Fibroblast of upper back skin (primary cell): ENCODE data around the gene SFMBT1.

Source experiments
- DNase-seq: peaks from one replicate; pipeline ENCODE4 v3.0.0-alpha.2; 2013

Gene SFMBT1

DNA sequence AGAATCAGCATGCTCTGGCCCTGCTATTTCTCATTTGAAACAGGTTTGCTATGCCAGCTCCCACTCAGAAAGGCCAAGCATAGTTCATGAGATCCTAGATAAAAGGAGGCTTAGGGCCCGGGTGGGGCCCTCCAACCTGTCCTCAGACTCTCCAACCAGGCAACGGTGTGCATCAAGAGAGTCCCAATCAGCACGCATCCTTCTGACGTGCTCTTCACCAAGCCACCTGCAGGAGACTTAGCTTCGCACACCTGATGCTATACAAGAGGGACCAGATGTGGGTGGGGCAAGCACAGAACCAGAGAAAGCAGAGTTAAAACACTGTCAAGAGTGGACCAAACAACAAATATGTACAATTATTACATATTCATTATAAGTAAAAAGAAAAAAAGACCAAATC lies 165.8 kb downstream of the SFMBT1 start:
- no peak for DNase-seq

DNA sequence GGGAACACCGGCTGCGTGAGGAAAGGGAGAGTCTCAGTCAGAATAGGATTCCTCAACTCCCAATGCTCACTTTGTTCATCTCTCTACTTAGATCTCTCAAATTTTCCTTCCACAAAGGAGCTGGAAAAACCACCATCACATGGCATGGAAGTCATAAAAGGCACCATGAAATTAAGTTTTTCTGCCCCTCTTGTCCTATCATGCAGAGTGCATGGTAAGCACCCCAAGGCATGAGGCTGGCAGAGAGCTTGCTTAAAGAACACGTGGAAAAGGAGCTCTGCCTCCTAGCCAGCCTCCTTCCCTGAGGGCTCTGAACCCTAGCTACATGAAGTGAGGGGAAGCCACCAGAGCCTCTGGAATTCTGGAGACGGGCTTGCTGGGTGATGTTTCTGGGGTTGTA lies 166.3 kb downstream of the SFMBT1 start:
- no peak for DNase-seq

DNA sequence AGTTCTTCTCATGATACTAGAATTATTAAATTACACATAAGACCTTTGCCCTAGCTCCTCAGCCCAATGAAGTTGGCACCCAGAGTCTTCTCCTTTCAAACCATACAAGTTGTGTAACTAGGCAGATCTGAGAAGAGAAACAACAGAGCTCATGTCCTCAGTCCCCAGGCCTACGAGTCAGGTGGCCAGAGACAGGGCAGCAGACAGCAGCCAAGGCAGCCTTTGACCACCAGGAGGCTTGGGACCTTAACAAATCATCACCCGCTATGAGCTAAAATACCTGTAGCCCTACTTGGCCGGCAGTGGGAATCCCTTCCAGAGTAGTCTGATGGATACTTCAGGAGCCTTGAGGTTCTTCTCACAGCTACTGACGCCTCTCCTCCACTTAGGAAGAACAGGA lies 166.8 kb downstream of the SFMBT1 start:
- no peak for DNase-seq

DNA sequence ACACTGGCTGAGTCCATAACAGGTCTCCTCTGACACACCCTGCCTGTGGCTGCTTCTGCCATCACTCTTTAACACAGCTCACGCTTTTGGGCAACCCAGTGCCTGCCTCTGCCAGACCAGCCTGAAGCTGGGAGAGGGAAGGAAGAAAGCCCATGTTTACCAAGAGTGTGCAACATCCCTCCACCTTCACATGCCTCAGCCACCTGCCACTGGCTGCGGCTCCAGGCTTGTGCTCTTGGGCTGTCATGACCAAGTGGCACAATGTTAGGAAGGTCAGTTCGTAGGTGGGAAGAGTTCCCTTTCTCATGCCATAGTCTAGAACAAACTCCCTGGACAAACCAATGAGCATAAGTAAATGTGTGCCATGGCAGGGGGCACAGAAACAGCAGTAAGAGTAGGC lies 168.8 kb downstream of the SFMBT1 start:
- DNase-seq: no peak

DNA sequence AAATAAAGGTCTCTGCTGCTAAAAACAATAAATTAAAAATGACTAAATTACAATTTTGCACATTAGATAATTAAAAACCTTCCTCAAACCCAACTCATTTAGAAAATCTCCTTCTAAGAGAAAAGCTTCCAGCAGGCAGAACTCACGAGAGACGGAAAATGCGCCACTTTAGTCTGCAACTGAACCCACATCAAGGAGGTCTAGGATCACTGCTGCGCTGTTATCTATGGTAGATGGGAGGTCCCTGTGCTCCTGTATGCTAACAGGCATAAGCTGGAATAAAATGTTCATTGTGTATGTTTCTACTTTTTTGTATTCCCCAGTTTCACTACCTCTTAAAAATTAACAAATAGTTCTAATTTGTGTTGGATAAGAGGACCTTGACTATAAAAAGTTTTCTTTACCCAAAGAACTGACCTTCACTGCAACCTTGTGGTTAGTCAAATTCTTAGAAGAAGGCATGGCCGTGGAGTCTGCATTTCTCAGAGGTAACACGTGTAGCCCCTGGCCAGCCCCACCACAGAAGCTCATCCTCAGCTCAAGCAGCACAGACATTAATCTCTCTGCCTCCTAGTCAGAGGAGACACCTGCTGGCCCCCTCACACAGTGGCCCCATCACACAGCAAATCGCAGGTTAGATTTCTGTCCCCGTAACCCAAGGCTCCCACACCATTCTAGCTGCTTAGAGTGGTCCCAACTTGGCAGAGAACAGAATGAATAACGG lies 170.8 kb downstream of the SFMBT1 start:
- DNase-seq: no peak

DNA sequence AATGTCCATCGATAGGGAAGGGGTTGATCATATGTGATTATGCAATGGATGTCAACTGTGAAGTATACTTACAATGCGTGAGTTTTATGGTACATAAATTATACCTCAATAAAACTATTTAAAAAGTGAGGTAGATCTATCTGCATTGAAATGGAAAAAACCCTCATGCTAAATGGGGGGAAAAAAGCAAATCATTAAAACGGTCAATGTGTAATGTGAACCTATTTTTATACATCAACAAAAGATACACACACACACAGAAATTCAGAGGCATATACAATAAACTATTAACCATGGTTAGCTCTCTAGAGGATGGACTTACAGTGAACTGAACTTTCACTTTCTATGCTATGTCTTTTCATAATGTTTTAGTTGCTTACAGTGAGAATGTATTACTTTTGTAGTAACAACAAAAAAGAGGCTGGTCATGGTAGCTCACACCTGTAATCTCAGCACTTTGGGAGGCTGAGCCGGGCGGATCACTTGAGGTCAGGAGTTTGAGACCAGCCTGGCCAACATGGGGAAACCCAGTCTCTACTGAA lies 171.6 kb downstream of the SFMBT1 start:
- DNase-seq: no peak

DNA sequence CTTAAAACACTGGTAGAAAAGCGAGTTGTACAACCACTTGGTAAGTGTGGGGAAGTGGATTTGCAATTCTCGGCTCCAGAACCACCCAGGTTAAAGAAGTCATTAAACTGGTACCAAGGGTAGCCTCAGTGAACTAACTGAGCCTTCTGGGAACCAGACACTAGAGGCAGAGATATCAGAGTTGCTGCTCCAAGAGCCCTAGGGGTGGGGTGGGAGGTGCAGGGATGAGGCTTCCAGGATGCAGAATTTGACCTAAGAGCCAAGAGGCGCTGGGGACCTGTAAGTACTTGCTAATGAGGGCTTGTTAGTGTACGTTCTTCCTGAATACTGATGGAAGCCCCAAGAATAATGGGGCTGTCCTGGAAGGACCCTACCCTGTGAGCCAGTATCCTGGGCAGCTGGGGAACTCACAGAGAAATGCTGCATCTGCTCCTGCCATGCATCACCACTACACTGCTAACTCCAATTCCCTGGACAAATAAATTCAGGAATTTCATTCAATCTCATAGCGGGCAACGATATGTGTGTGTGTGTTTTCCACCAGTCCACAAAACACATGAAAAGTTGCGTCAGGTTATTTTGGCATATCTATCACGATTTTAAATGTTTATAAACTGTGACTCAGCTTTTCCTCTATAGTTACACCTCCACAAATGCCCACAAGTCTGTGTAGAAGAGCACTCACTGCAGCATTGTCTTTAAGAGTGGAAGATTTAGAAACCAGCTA lies 172.3 kb downstream of the SFMBT1 start:
- peak; percentile 45 for DNase-seq

DNA sequence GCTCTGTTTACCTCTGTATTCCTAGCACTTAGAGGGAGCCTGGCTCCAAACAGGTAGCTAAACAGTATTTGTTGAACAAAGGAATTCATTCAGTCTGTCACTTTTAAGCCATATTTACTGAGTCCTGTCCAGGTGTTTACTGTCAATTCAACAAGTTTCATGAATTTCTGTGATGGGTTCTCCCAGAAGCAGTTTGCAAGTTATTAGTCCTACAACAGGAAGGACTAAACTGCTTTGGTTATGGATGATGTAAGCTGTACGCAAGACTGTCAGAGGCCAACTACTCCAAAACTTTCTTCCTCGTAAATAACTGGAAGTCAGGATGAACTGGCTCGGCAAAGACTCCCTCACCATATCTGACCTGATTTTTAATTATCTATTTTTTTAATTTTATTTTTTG lies 173.6 kb downstream of the SFMBT1 start:
- DNase-seq: peak; percentile 73

DNA sequence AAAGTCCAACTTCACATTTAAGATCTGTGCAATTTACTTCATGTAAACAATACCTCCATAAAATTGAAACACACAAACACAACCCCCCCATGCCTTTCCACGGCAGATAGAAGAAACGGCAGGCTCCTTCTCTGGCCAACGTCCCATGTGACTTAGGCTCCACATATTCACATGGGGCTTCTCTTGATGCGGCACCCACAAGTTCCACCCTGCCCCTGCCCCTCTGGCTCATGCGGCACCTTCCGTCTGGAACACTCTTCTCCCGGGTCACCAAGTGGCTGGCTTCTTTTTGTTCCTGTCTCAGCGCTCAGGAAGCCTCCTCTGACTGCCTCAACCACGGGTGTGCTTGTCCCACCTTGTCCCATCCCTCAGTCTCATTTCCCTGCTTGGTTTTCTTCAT lies 174.1 kb downstream of the SFMBT1 start:
- no peak for DNase-seq

DNA sequence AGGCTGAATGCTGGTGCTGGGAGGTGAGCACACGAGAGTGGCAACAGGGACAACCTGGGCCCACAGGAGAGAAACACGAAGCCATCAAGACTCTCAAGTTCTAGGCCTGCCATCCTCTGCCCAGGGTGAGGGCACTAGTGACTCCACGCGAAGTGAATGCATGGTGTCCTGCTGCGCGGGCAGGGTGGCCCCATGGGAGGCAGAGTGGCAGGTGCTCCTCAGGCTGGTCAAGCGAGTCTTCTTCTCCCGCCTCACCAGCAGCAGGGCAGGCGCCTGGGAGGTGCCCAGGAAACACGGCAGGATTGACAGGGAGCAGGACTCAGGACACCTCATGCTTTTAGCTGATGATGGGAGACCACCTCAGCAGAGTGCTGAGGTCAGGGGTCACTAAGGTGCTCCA lies 175.4 kb downstream of the SFMBT1 start:
- no peak for DNase-seq

DNA sequence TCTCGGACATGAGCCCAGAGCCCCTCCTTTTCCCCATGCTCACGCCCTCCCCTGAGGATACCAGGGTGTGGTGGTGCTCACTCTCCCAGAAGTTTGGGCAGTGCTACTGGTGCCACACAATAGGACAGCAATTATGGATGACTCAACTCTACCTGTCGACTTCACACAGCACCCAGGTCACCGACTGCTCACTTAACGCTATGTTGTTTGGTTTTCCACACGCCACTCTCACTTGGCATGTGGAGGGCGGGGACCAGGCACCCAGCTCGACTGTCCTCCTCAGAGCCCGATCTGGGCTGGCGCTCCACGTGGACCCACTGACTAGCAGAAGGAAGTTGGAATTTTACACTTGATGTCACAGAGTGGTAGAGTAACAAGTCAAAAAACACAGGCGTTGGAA lies 179.4 kb downstream of the SFMBT1 start:
- no peak for DNase-seq

DNA sequence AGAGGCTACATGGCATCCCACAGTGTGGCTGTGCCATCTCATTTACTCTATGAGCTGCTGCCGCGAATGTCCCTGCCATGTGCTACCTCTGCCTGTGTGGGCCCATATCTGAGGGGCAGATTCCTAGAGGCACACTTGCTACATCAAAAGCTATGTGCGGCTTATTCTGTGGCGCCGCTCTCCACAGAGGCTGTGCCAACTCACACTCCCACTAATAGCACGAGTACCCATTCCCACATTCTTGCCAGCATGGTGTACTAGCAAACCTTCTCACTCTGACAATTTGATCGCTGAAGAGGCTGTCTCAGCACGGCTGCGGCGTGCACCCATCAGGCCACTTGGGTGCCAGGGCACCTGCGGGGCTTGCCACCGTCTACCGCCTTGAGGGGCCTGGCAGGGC lies 179.9 kb downstream of the SFMBT1 start:
- no peak for DNase-seq

DNA sequence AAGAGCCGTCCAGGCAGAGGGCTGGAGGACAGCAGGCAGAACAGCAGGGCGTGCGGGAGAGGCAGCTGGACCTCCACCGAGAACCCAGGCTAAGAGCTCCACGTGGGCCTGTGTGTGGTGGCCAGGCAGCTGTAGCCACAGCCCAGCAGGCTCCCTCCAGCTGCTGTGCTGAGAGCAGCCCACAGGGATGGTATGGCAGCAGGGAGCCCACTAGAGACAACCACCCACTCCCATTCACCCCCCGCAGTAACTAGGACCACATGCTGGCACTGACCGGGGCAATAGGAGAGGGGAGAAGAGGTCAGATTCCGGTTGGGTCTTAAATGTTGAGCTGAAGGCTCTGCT lies 185.5 kb downstream of the SFMBT1 start:
- no peak for DNase-seq

DNA sequence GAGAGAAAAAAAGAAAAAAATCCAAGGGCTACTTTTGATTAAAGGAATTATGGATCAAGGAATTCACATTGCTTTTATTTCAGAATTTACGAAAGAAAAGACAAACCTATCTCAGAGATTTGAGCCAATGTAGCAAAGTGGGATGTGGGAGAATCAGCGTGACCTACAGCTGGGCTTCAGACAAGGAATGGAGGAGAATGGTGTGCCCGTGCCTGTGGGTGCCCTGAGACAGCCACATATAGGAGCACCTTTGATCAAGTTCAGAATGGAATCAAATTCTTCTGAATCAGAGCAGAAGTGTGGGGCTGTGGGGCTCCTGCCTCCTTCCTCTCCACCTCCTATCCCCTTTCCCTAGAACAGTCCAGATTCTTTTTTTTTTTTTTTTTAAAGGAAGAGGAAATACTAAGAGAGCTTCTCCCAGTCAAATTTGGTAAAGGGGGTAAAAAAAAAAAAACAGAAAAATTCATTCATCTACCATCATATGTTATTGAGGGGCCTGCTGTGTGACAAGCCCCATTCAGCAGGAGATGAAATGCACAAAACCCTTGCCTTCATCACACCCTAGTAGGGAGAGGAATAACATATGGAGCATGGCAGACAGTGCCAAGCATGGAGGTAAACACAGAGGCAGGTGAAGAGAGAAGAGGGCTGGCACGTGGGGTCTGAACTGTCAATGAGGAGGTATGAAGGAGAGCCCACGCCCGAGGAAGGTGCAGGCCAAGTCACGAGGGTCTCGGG lies 186.0 kb downstream of the SFMBT1 start:
- no peak for DNase-seq

DNA sequence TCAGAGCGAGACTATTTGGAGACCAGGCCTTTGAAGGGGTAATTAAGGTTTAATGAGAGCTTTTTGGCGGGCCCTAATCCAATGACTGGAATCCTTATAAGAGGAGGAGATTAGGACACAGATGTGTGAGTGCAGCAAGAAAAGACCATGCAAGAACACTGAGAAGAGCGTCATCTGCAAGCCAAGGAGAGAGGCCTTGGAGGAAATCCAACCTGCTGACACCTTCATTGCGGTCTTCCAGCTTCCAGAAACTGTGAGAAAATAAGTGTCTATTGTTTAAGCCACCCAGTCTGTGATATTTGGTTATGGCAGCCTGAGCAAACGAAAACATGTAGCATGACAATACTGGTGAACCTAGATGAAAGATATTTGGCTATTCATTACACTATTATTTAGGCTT lies 188.0 kb downstream of the SFMBT1 start:
- DNase-seq: no peak

DNA sequence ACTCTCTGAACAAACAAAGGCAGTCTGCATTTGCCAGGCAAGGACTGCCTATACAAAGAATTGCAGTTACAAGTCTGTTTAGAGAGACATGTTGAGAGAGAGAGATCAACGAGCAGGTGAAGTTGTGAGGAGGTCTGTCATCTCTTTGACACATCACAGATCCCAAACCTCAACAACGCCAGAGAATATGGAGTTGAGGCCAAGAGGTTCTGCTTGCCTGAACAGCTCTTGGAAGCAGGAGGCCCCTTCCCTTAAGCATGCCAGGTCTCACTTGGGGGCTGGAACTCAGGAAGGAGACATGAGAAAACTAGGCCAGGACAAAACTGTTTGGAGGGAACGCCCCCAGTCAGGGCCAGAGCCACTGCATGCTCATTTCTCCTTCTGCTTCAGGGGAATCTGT lies 188.7 kb downstream of the SFMBT1 start:
- no peak for DNase-seq

DNA sequence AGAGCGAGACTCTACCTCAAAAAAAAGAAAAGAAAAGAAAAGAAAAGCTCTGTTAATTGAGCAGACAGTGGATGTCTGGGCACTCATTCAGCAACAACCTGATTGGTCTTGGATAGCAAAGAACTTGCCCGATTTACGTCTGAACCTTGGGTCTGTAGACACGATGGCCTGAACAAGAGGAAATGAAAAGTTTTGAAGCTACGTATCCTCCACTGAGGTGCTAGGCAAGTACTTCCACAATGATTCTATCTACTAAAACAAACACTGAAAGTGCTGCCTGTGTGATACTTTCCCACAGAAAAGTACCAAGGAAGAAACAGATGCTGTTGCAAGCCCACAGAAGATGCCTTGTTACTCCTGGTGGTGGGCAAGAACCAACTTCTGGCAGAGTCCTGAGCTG lies 189.2 kb downstream of the SFMBT1 start:
- DNase-seq: no peak

DNA sequence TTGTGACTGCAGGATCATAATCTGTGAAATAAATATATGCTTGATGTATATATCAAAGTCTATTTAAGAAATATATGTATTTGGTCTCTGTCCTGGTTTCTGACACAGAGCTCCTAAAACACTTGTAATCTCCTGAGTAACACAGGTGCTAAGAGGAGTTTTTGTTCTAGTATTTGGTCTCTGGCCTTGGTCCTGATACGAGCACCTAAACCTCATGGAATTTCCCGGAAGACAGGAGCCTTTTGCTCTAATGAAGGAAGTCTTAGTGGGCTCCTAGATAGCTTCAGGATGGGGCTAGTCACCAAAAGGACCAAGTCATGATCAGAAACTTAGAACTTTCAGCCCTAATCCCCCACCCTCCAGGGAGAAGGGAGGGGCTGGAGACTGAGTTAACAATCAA lies 191.9 kb downstream of the SFMBT1 start:
- no peak for DNase-seq
